Measurements from ENCODE around the gene CUL7. TPM values are rescaled to one million over a fixed set of nuclear protein-coding genes. Genes with fewer than 3 reads are reported as not detected.
A peak's percentile ranks its signal among the peaks of the same experiment; 100 is the strongest.

Gene CUL7
- total RNA-seq, 4 donors from 2014 or later = 11.9 to 21.3 (median 15.4) TPM

DNA sequence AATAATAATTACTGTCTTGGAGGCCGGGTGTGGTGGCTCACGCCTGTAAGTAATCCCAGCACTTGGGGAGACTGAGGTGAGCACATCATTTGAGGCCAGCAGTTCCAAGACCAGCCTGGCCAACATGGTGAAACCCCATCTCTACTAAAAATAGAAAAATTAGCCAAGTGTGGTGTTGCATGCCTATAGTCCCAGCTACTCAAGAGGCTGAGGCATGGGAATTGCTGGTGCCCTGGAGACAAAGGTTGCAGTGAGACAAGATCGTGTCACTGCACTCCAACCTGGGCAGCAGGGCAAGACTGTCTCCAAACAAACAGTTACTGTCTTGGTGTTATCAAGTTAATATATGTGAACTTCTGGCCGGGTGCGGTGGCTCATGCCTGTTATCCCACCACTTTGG is 27.3 kb downstream of the CUL7 start:
- intact Hi-C loops (cut with DNase I; ENCODE audit: low total_unique reads) = no loop called here
- ATAC-seq (peak; percentile 65 to 72), DNase-seq (peak in 1 of 2 donors; percentile 81)
- H3K4me3 ChIP-seq = no peak overlapping the region
- TF ChIP-seq CTCF (IDR thresholded peaks at IDR 0.05 in 4 of 5, conservative IDR thresholded peaks at IDR 0.05 in 1 of 5) = no peak
- TF ChIP-seq POLR2A (IDR thresholded peaks at IDR 0.05) = no peak
- H3K36me3 ChIP-seq = peaks cover 0 to 57% of the 10 kb centered on the region in 2 donors
- in situ Hi-C loops (cut with MboI; ENCODE audit: low sequenced_read_pairs in 4 of 4) = no loop called here
- H3K4me1 ChIP-seq = peaks cover 46 to 47% of the 10 kb centered on the region in 2 donors
- no peaks in the 10 kb centered on the region for H3K9me3 ChIP-seq
- H3K27me3 ChIP-seq = no peaks in the 10 kb centered on the region
- H3K27ac ChIP-seq = peak overlapping the region; percentile 64 to 84 (median 76)

DNA sequence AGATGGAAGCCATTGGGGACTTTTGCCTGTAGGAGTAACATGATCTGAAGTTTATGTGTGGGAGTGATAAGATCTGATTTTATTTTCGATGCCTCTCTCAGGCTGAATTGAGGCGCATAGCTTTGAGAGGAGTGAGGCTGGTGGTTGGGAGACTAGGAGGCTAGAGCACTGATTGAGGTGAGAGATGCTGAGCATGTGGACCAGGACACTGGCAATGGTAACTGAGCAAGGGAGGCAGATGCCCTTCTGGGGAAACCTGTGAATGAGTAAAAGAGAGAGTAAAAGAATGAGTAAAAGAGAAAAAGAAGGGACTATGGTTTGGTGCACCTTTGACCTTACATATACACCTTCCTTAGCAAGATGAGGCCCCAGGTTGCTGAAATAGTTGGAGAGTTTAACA is 29.2 kb downstream of the CUL7 start:
- Histone ChIP-seq H3K4me3 (no peak overlapping the region), H3K36me3 (peaks cover 0 to 48% of the 10 kb centered on the region in 2 donors), H3K27me3 (no peaks in the 10 kb centered on the region), H3K27ac (peak overlapping the region in 3 of 4 donors; percentile 24 to 84 (median 76)), H3K4me1 (peaks cover 64 to 65% of the 10 kb centered on the region in 2 donors), H3K9me3 (no peaks in the 10 kb centered on the region)
- DNase-seq = no peak
- intact Hi-C loops (cut with DNase I; ENCODE audit: low total_unique reads) = no loop called here
- no peak for ATAC-seq
- in situ Hi-C loops (cut with MboI; ENCODE audit: low sequenced_read_pairs in 4 of 4) = no loop called here
- TF ChIP-seq CTCF (IDR thresholded peaks at IDR 0.05 in 4 of 5, conservative IDR thresholded peaks at IDR 0.05 in 1 of 5) = no peak
- no peak for TF ChIP-seq POLR2A (IDR thresholded peaks at IDR 0.05)

DNA sequence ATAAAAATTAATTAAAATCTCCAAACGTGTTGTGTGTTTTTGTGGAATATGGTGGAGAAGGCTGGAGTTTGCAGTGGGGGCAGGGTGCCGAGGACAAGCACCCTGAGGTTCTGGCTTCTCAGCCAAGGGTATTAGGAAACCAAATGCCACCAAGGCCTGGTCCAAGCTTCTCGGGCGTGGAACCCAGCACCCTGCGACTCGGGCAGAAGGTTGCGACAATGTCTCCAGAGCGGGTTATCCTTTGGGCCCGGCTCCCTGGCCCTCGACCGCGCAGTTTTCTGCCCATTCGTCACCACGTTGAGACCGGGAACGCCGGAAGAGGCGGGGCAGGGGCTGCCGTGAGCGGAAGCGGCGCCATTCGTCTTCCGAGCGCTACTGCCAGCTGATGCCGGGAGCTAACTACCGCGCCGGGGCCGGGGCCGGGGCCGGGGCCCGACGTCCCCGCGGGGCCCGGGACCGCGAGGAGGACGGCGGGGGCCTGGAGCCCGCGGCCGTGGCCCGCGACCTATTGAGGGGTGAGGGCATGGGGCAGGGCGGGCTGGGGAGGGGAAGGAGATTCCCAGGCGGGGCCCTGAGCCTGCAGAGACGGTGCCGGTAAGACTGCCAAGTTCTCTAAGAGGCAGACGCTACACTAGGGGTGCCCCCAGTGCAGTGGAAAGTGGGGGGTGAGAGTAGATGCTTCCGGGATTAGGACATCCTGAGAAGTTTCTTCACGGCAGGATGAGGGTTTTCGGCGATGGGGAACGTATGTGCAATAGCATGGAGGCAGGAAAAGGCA is 32.2 kb downstream of the CUL7 start, which contains the start of gene RRP36:
Gene RRP36 (plus strand): TSS at position 354 of the 778 bp plus-strand sequence. CDS start 32 bp downstream, at position 386.
- Histone ChIP-seq H3K4me3 (peak within 1 kb of the TSS; percentile 65 to 93 (median 84)), H3K36me3 (peaks cover 0 to 45% of the 10 kb centered on the region in 2 donors), H3K27ac (peak within 1 kb of the TSS; percentile 95 to 98 (median 98)), H3K4me1 (peaks cover 85 to 87% of the 10 kb centered on the region in 2 donors), H3K9me3 (no peaks in the 10 kb centered on the region), H3K27me3 (no peaks in the 10 kb centered on the region)
- intact Hi-C loops (cut with DNase I; ENCODE audit: low total_unique reads) (no loop called here), in situ Hi-C loops (cut with MboI; ENCODE audit: low sequenced_read_pairs in 4 of 4) (no loop called here)
- DNase-seq = peak; percentile 67 to 93
- TF ChIP-seq CTCF (IDR thresholded peaks at IDR 0.05 in 4 of 5, conservative IDR thresholded peaks at IDR 0.05 in 1 of 5) (no peak), POLR2A (IDR thresholded peaks at IDR 0.05) (peak; percentile 37 to 74)
- ATAC-seq = peak; percentile 76 to 84

GRCh38 chr6:43020847-43021246 is 32.8 kb downstream of the CUL7 start:
- Histone ChIP-seq H3K4me3 (peak overlapping the region; percentile 65 to 93 (median 84)), H3K36me3 (peaks cover 0 to 45% of the 10 kb centered on the region in 2 donors)
- intact Hi-C loops (cut with DNase I; ENCODE audit: low total_unique reads) = no loop called here

More at GRCh38 chr6:43020847-43021246, 32.8 kb downstream of the CUL7 start:
- TF ChIP-seq CTCF (IDR thresholded peaks at IDR 0.05 in 4 of 5, conservative IDR thresholded peaks at IDR 0.05 in 1 of 5) (no peak), POLR2A (IDR thresholded peaks at IDR 0.05) (no peak)
- peak; percentile 1 to 15 for ATAC-seq
- Histone ChIP-seq H3K9me3 (no peaks in the 10 kb centered on the region), H3K27ac (peak overlapping the region; percentile 95 to 98 (median 98)), H3K27me3 (no peaks in the 10 kb centered on the region), H3K4me1 (peaks cover 85 to 87% of the 10 kb centered on the region in 2 donors)
- in situ Hi-C loops (cut with MboI; ENCODE audit: low sequenced_read_pairs in 4 of 4) = no loop called here
- peak in 1 of 2 donors; percentile 40 for DNase-seq
